Esophagus squamous epithelium (tissue), 5 donors: ENCODE results near the gene CHST6. TPM values are rescaled to one million over a fixed set of nuclear protein-coding genes. Genes with fewer than 3 reads are reported as not detected.
A peak's percentile ranks its signal among the peaks of the same experiment; 100 is the strongest.
"Not testable (repeated sequence)": the region's sequence is repeated elsewhere in the genome, so short reads cannot be mapped to it uniquely, and the experiment has no call there.

Source experiments
- DNase-seq: peaks from one replicate; lab custom pipeline; 2025; lab: John Stamatoyannopoulos, UW
- H3K27ac ChIP-seq, 4 donors: fragments of 200-600 bp; sonication (generic); one replicate each; pipeline ENCODE4 v1.5.1; 2016 to 2019; ENCODE audit warnings: mild to moderate bottlenecking in 1 of 4
- H3K27me3 ChIP-seq, 4 donors: fragments of 200-600 bp; sonication (generic); 1 replicate in 3 of 4; 2 replicates in 1 of 4; pipeline versions ENCODE4 v1.5.1 to v1.6.0; 2017 to 2021; ENCODE audit warnings: antibody characterized with exemption in 1 of 4
- H3K36me3 ChIP-seq, 3 donors: fragments of 200-600 bp; sonication (generic); one replicate each; pipeline ENCODE4 v1.5.1; 2016 to 2019
- H3K4me1 ChIP-seq, 3 donors: fragments of 200-600 bp; sonication (generic); one replicate each; pipeline ENCODE4 v1.5.1; 2017 to 2019
- H3K4me3 ChIP-seq, 4 donors: fragments of 200-600 bp; sonication (generic); 1 replicate in 3 of 4; 2 replicates in 1 of 4; pipeline ENCODE4 v1.5.1; 2016 to 2019; ENCODE audit warnings: mild to moderate bottlenecking in 2 of 4, moderate library complexity in 1 of 4
- H3K9me3 ChIP-seq, 3 donors: fragments of 200-600 bp; sonication (generic); one replicate each; pipeline ENCODE4 v1.5.1; 2016 to 2019
- CTCF ChIP-seq, 6 experiments: fragments of 450-650 bp in 4 of 6; fragments of 200-600 bp in 2 of 6; sonication (generic) in 2 of 6; IDR thresholded peaks; one replicate each; pipeline ENCODE4 v1.5.1; 2016 to 2019; ENCODE audit warnings: antibody characterized with exemption in 6 of 6, mild to moderate bottlenecking in 4 of 6, moderate library complexity in 4 of 6
- POLR2A ChIP-seq, 4 donors: fragments of 450-650 bp; IDR thresholded peaks; one replicate each; pipeline ENCODE4 v1.6.1; 2017; ENCODE audit warnings: antibody characterized with exemption in 4 of 4, mild to moderate bottlenecking in 4 of 4, moderate library complexity in 3 of 4
- WGBS, 2 donors: methylation state at CpG; one replicate each; pipeline ENCODE4 v1.1.5; 2018; 5-methylcytosine and 5-hydroxymethylcytosine counted together
- intact Hi-C: fragments of 100-400 bp; cut with DNase I; formaldehyde crosslinking; loops from one replicate; pipeline ENCODE4 v1.15.0; 2022
- total RNA-seq, 4 donors: library from RNA; depleted of rRNA; stranded (reverse); fragments of >200 nt; gene quantifications; one replicate each; pipeline ENCODE4 v1.1.0, GENCODE V29; 2016
- donor health status: DM: yes; HTN: yes; CAD: no.

CHST6 gene
- total RNA-seq, 4 donors from 2014 or later: 0.97 to 6.9 (median 4.2) TPM

DNA sequence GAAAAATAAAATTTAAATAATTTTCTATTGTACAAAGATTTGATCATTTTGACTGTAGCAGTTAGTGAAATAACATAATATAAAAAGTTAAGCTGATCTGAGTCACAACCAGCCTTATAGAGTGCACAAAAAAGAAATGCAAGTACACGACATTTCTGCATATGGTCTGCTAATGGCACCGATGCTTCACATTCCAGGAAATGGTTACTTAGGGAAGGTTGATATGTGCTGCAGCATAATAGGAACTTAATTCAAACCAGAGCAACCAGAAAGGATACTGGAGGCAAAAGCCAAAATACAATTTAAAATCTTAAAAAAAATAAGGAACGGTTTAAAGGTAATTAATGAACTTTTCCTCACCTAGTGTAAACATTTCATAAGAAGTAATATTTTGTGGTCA is 51.9 kb downstream of the CHST6 start:
- Histone ChIP-seq H3K4me1 (no peaks in the 10 kb centered on the region), H3K36me3 (peaks cover 0 to 25% (median 0%) of the 10 kb centered on the region in 3 donors), H3K27ac (no peak overlapping the region), H3K27me3 (no peaks in the 10 kb centered on the region), H3K9me3 (no peaks in the 10 kb centered on the region), H3K4me3 (no peak overlapping the region)
- no peak for DNase-seq
- intact Hi-C loops: no loop called here
- TF ChIP-seq POLR2A (IDR thresholded peaks at IDR 0.05) (no peak), CTCF (IDR thresholded peaks at IDR 0.05) (no peak)
- WGBS, 2 donors: 70 to 78% methylated on average over 3 of the region's 3 CpGs

DNA sequence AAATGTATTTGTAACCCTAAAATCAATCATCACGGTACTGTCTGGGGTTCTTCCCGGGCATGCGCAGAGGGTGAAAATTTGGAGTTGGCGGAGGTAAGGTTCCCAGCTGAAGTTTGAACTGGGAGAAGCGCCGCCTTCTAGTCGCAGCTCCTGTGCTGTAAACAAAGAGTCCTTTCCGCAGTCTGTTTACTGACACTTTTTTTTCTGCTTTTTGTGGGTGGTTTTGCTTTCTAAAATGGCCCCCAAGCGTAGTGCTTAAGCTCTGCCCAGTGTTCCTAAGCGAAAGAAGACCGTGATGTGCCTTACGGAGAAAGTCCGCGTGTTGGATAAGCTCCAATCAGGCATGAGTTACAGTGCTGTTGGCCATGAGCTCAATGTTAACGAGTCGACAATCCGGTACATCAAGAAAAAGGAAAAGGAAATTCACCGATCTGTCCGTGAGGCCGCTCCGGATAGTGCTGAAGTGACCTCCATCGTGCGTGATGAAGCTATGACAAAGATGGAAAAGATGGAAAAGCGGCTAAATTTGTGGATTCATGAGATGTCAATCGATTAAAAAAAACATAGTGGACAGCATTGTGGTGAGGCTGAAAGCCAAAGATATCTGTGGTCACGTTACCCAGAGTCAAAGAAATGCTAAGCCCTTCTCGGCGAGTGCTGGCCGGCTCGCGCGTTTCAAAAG is 61.4 kb downstream of the CHST6 start:
- H3K27ac ChIP-seq: peak overlapping the region; percentile 93 to 99 (median 96)
- intact Hi-C loops: no loop called here
- H3K9me3 ChIP-seq: no peaks in the 10 kb centered on the region
- H3K36me3 ChIP-seq: no peaks in the 10 kb centered on the region
- H3K4me3 ChIP-seq: peak overlapping the region; percentile 70 to 97 (median 90)
- no peak for DNase-seq
- peaks cover 0 to 39% (median 13%) of the 10 kb centered on the region in 3 donors for H3K4me1 ChIP-seq
- WGBS, 2 donors: 0 to 4% methylated on average over 31 of the region's 32 CpGs
- no peak for TF ChIP-seq CTCF (IDR thresholded peaks at IDR 0.05)
- TF ChIP-seq POLR2A (IDR thresholded peaks at IDR 0.05): peak in 1 of 4 donors; percentile 23
- H3K27me3 ChIP-seq: no peaks in the 10 kb centered on the region

DNA sequence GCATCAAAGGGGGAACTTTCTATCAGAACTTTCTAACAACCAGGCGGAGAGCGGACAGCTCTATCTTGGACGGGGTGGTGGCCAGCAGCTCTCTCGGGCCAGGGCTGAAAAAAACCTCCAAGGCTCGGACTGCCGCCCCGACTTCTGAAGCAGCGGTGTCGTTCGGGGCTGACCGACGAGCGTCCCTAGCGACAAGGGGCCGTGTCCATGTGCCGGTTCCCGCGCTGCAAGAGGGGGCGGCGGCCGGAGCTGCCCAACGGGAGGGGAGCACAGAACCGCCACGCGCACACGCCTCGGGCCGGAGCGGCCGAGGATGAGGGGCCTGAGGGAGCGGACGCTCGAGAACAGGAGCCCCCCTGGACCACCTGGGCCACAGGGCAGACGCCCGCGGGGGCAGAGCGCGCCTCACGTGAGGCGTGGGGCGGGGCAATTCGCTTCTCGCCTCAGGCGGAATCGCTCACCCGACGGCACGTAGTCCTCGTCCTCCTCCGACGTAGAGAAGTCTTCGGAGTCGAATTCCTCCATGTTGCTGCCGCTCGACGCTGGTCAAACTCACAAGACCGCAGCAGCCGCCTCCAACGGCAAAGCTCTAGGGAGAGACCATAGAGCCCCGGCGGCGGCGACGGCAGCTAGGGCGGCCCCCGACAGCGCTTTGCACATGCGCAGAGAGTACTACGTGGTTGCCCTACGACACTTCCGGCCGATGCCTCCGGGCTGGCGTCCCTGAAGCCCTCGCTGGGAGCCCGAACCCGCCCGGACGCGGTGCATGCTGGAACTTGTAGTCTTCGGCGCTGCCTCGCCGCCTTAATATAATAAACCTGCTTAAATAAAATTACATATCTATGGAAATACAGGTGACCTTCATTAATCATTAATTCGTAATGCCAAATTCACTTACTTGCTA is 62.2 kb downstream of the CHST6 start, which contains the start of gene CFDP1:
TSS of gene CFDP1 (minus strand) at position 676 of the 904 bp plus-strand sequence. CDS start at position 525, 151 bp downstream.
- H3K36me3 ChIP-seq: peaks cover 0 to 2% (median 0%) of the 10 kb centered on the region in 3 donors
- peak in 3 of 4 donors; percentile 2 to 72 (median 54) for TF ChIP-seq POLR2A (IDR thresholded peaks at IDR 0.05)
- TF ChIP-seq CTCF (IDR thresholded peaks at IDR 0.05): peak in 2 of 6 experiments; percentile 5 to 47
- peak within 1 kb of the TSS; percentile 93 to 99 (median 96) for H3K27ac ChIP-seq
- 0 to 1% methylated on average over 24 to 33 of the region's 85 CpGs for WGBS, 2 donors
- H3K9me3 ChIP-seq: no peaks in the 10 kb centered on the region
- no peaks in the 10 kb centered on the region for H3K27me3 ChIP-seq
- intact Hi-C loops: no loop called here
- peak; percentile 77 for DNase-seq
- H3K4me3 ChIP-seq: peak within 1 kb of the TSS; percentile 70 to 97 (median 90)
- peaks cover 0 to 39% (median 13%) of the 10 kb centered on the region in 3 donors for H3K4me1 ChIP-seq

DNA sequence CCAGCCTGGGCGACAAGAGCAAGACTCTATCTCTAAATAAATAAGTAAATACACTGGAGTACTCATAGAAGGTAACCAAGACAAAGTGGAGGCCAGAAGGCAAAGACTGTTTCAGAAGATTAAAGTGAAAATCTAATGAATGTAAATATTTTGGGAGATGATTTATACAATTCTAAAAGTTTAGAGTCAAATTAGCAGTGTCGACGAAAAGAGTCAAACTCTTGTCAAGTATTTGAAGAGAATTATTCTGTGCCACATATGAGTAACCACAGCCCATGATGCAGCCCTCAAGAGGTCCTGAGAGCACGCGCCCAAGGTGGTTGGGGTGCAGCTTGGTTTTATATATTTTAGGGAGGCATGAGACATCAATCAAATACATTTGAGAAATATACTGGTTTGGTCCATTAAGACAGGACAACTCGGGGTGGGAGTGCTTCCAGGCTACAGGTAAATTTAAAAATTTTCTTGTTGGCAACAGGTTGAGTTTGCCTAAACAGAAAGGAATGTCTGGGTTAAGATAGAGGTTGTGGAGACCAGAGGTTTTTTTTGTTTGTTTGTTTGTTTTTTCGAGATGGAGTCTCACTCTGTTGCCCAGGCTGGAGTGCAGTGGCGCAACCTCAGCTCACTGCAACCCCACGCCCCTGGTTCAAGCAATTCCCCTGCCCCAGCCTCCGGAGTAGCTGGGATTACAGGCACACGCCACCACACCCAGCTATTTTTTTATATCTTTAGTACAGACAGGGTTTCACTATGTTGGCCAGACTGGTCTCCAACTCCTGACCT is 65.4 kb downstream of the CHST6 start:
- Histone ChIP-seq H3K27me3 (no peaks in the 10 kb centered on the region), H3K4me3 (no peak overlapping the region), H3K9me3 (no peaks in the 10 kb centered on the region), H3K4me1 (peaks cover 0 to 46% (median 18%) of the 10 kb centered on the region in 3 donors), H3K36me3 (peaks cover 0 to 6% (median 0%) of the 10 kb centered on the region in 3 donors), H3K27ac (no peak overlapping the region)
- no peak for TF ChIP-seq CTCF (IDR thresholded peaks at IDR 0.05)
- TF ChIP-seq POLR2A (IDR thresholded peaks at IDR 0.05): no peak
- intact Hi-C loops: no loop called here
- DNase-seq: no peak
- WGBS, 2 donors: 75 to 85% methylated on average over 11 of the region's 11 CpGs

- DNase-seq, H3K27ac ChIP-seq, H3K36me3 ChIP-seq, H3K27me3 ChIP-seq, intact Hi-C loops, H3K4me3 ChIP-seq, H3K9me3 ChIP-seq: not testable (repeated sequence)
- 38 to 44% methylated on average over 2 of the region's 2 CpGs for WGBS, 2 donors
- H3K4me1 ChIP-seq: peaks cover 0 to 27% (median 5%) of the 10 kb centered on the region in 3 donors
These were observed 68.7 kb downstream of the CHST6 start for GRCh38 chr16:75426524-75426923.

GRCh38 chr16:75424105-75424762 is 71.0 kb downstream of the CHST6 start:
- H3K36me3 ChIP-seq, DNase-seq, H3K27me3 ChIP-seq, H3K9me3 ChIP-seq, H3K4me3 ChIP-seq, H3K27ac ChIP-seq, intact Hi-C loops: not testable (repeated sequence)
- peaks cover 0 to 35% (median 13%) of the 10 kb centered on the region in 3 donors for H3K4me1 ChIP-seq
- 73 to 91% methylated on average over 11 to 16 of the region's 18 CpGs for WGBS, 2 donors
